H9 (cell line): ENCODE results near the gene SEMA4D. TPM values are rescaled to one million over a fixed set of nuclear protein-coding genes. Genes with fewer than 3 reads are reported as not detected.

Experiments used
- DNase-seq: peaks from one replicate; pipeline ENCODE4 v3.0.0-alpha.2; 2017
- H2AFZ ChIP-seq: one replicate; pipeline ENCODE4 v1.6.1; 2013; ENCODE audit warnings: mild to moderate bottlenecking, low read length, control low read depth, moderate library complexity
- H2AK5ac ChIP-seq: 2 replicates; pipeline ENCODE4 v1.6.1; 2013; ENCODE audit warnings: low read length, control low read depth, mixed read lengths; ENCODE audit not compliant: insufficient read length
- H2BK120ac ChIP-seq: one replicate; pipeline ENCODE4 v1.6.1; 2013; ENCODE audit warnings: low read depth, mild to moderate bottlenecking, low read length, control low read depth, inconsistent platforms; ENCODE audit not compliant: poor library complexity, severe bottlenecking
- H2BK12ac ChIP-seq: 2 replicates; pipeline ENCODE4 v1.6.1; 2013; ENCODE audit warnings: low read length, control low read depth, mixed read lengths, low read depth; ENCODE audit not compliant: insufficient read length
- H2BK15ac ChIP-seq: 2 replicates; pipeline ENCODE4 v1.6.1; 2013; ENCODE audit warnings: low read depth, low read length, control low read depth
- H2BK20ac ChIP-seq: one replicate; pipeline ENCODE4 v1.6.1; 2013; ENCODE audit warnings: low read depth, mild to moderate bottlenecking, low read length, control low read depth, inconsistent platforms; ENCODE audit not compliant: poor library complexity, severe bottlenecking
- H2BK5ac ChIP-seq: 2 replicates; pipeline ENCODE4 v1.6.1; 2013; ENCODE audit warnings: low read length, control low read depth, mixed read lengths; ENCODE audit not compliant: insufficient read length
- H3K14ac ChIP-seq: 2 replicates; pipeline ENCODE4 v1.6.1; 2013; ENCODE audit warnings: low read length, control low read depth; ENCODE audit not compliant: insufficient read depth
- H3K18ac ChIP-seq: 2 replicates; pipeline ENCODE4 v1.6.1; 2013; ENCODE audit warnings: low read depth, mild to moderate bottlenecking, mixed read lengths, low read length, control low read depth; ENCODE audit not compliant: insufficient read length
- H3K23ac ChIP-seq: 2 replicates; pipeline ENCODE4 v1.6.1; 2013; ENCODE audit warnings: low read length, control low read depth, mixed read lengths, low read depth; ENCODE audit not compliant: insufficient read length
- H3K23me2 ChIP-seq: 2 replicates; pipeline ENCODE4 v1.6.1; 2013; ENCODE audit warnings: low read depth, mild to moderate bottlenecking, mixed read lengths, low read length, control low read depth; ENCODE audit not compliant: insufficient read length, poor library complexity, severe bottlenecking
- H3K27ac ChIP-seq: 2 replicates; pipeline ENCODE4 v1.5.1; 2013; ENCODE audit warnings: low read length, control low read depth, mixed read lengths, low read depth; ENCODE audit not compliant: insufficient read length
- H3K27me3 ChIP-seq: 2 replicates; pipeline ENCODE4 v1.6.1; 2013; ENCODE audit warnings: low read length, control low read depth, inconsistent platforms; ENCODE audit not compliant: insufficient read depth
- H3K4ac ChIP-seq: 2 replicates; pipeline ENCODE4 v1.6.1; 2013; ENCODE audit warnings: low read depth, mild to moderate bottlenecking, control low read depth, inconsistent platforms, low read length, moderate library complexity
- H3K4me1 ChIP-seq: 2 replicates; pipeline ENCODE4 v1.6.1; 2013; ENCODE audit warnings: low read length, control low read depth, inconsistent platforms; ENCODE audit not compliant: insufficient read depth
- H3K4me2 ChIP-seq: 2 replicates; pipeline ENCODE4 v1.6.1; 2013; ENCODE audit warnings: low read length, control low read depth, mixed read lengths; ENCODE audit not compliant: insufficient read length, insufficient read depth
- H3K56ac ChIP-seq: 2 replicates; pipeline ENCODE4 v1.6.1; 2013; ENCODE audit warnings: low read depth, mild to moderate bottlenecking, mixed read lengths, low read length, control low read depth; ENCODE audit not compliant: insufficient read length
- H3K79me1 ChIP-seq: 2 replicates; pipeline ENCODE4 v1.6.1; 2013; ENCODE audit warnings: low read depth, mild to moderate bottlenecking, moderate library complexity, low read length, control low read depth, inconsistent platforms; ENCODE audit not compliant: insufficient read depth, poor library complexity, severe bottlenecking
- H3K79me2 ChIP-seq: 2 replicates; pipeline ENCODE4 v1.6.1; 2013; ENCODE audit warnings: low read length, control low read depth, inconsistent platforms; ENCODE audit not compliant: insufficient read depth
- H3K9ac ChIP-seq: 2 replicates; pipeline ENCODE4 v1.6.1; 2013; ENCODE audit warnings: low read length, control low read depth, mixed read lengths; ENCODE audit not compliant: insufficient read length; ENCODE audit errors: extremely low read depth
- H3K9me3 ChIP-seq: one replicate; pipeline ENCODE4 v1.6.1; 2013; ENCODE audit warnings: low read depth, low read length, inconsistent platforms; ENCODE audit not compliant: control insufficient read depth
- H3T11ph ChIP-seq: one replicate; pipeline ENCODE4 v1.6.1; 2013; ENCODE audit warnings: mild to moderate bottlenecking, low read length, control low read depth, inconsistent platforms
- H4K20me1 ChIP-seq: one replicate; pipeline ENCODE4 v1.6.1; 2013; ENCODE audit not compliant: control insufficient read depth, insufficient read length, insufficient read depth
- H4K5ac ChIP-seq: 2 replicates; pipeline ENCODE4 v1.6.1; 2013; ENCODE audit warnings: low read depth, mild to moderate bottlenecking, mixed read lengths, low read length, control low read depth; ENCODE audit not compliant: insufficient read length
- H4K8ac ChIP-seq: replicated peaks from 2 replicates; pipeline ENCODE4 v1.6.1; 2013; ENCODE audit warnings: low read length, control low read depth, mixed read lengths, low read depth; ENCODE audit not compliant: insufficient read length
- H4K91ac ChIP-seq: 2 replicates; pipeline ENCODE4 v1.6.1; 2013; ENCODE audit warnings: low read depth, mild to moderate bottlenecking, moderate library complexity, mixed read lengths, low read length, control low read depth; ENCODE audit not compliant: insufficient read length
- H3K27ac Mint-ChIP-seq, 3 experiments: 2 replicates in 2 of 3; 3 replicates in 1 of 3; pipeline ENCODE4 v1.8.0; 2020 to 2021; ENCODE audit warnings: mixed read lengths in 3 of 3, mild to moderate bottlenecking in 1 of 3, moderate library complexity in 1 of 3
- H3K27me3 Mint-ChIP-seq: 2 replicates; pipeline ENCODE4 v1.8.0; 2021; ENCODE audit warnings: low read depth, mild to moderate bottlenecking, moderate library complexity, mixed read lengths
- H3K36me3 Mint-ChIP-seq, 3 experiments: 2 replicates in 2 of 3; 3 replicates in 1 of 3; pipeline ENCODE4 v1.8.0; 2020 to 2021; ENCODE audit warnings: low read depth in 3 of 3, mixed read lengths in 3 of 3; ENCODE audit not compliant: insufficient read depth in 1 of 3
- H3K4me1 Mint-ChIP-seq, 2 experiments: 2 replicates each; pipeline ENCODE4 v1.8.0; 2020; ENCODE audit warnings: mixed read lengths in 2 of 2
- H3K4me3 Mint-ChIP-seq, 2 experiments: 2 replicates in 1 of 2; 3 replicates in 1 of 2; pipeline ENCODE4 v1.8.0; 2020 to 2021; ENCODE audit warnings: mild to moderate bottlenecking in 2 of 2, mixed read lengths in 2 of 2, moderate library complexity in 1 of 2
- H3K9me3 Mint-ChIP-seq, 2 experiments: 2 replicates in 1 of 2; 3 replicates in 1 of 2; pipeline ENCODE4 v1.8.0; 2020; ENCODE audit warnings: mild to moderate bottlenecking in 2 of 2, mixed read lengths in 2 of 2, moderate library complexity in 1 of 2
- WGBS: extraction: QIAGEN DNeasy Blood & Tissue Kit; methylation state at CpG from one replicate; pipeline ENCODE4 v1.1.7; 2013; ENCODE audit warnings: missing lambda C conversion rate, low lambda C conversion rate, mixed read lengths; ENCODE audit not compliant: insufficient read length; ENCODE audit errors: extremely low coverage; 5-methylcytosine and 5-hydroxymethylcytosine counted together
- total RNA-seq: library from RNA; stranded (reverse); gene quantifications from 2 replicates; pipeline ENCODE4 v1.2.1, GENCODE V29; 2021
- TF ChIP-seq, protein P1 (sequence below): fragments of 200-600 bp; sonication (generic); conservative IDR thresholded peaks from 3 replicates; pipeline ENCODE4 v1.8.0; 2021; ENCODE audit warnings: antibody characterized with exemption, mild to moderate bottlenecking

The SEMA4D gene
- total RNA-seq, 1 experiment from 2014 or later = 47.2 TPM

DNA sequence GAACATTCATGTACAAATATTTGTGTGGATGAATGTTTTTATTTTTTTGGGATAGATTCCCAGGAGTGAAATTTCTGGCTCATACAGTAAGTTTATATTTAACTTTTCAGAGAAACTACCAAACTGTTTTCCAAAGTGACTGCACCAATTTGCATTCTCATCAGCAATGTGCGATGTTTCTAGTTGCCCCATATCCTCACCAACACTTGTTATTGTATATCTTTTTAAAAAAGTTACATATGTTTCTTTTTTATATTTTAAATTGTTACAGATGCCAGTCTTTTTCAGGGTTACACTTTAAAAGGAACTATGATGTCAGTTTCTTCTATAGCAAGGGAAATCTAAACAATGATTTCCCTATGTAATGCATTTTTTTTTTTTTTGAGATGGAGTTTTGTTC is 49.1 kb upstream of the SEMA4D start:
- H3K9me3 Mint-ChIP-seq = peaks cover 15 to 23% of the 10 kb centered on the region in 2 experiments
- H4K20me1 ChIP-seq = no peaks in the 10 kb centered on the region
- H3K36me3 Mint-ChIP-seq = peaks cover 4 to 17% (median 12%) of the 10 kb centered on the region in 3 experiments; a peak in 6 of 7 replicates

More for the DNA sequence above, 49.1 kb upstream of the SEMA4D start:
- WGBS = no CpG with 5 or more reads among the region's 1 CpG
- Histone ChIP-seq H4K91ac (no peak overlapping the region), H3K23ac (no peak overlapping the region), H2AK5ac (no peak overlapping the region), H3K79me2 (no peaks in the 10 kb centered on the region), H2BK120ac (no peak overlapping the region), H3K23me2 (no peaks in the 10 kb centered on the region), H3K79me1 (no peaks in the 10 kb centered on the region), H3K9ac (no peak overlapping the region), H2BK5ac (no peak overlapping the region), H4K8ac (no peak overlapping the region), H4K5ac (no peak overlapping the region), H3K27me3 (no peaks in the 10 kb centered on the region), H3K4me2 (no peak overlapping the region), H3K14ac (no peak overlapping the region), H2BK12ac (no peak overlapping the region), H3K27ac (no peak overlapping the region), H3K4me1 (peaks cover 2% of the 10 kb centered on the region; the same call in 1 of the 2 replicates), H2BK15ac (no peak overlapping the region), H3K4ac (no peak overlapping the region), H2AFZ (no peak overlapping the region), H2BK20ac (no peak overlapping the region), H3K56ac (no peak overlapping the region), H3K9me3 (no peaks in the 10 kb centered on the region), H3K18ac (no peak overlapping the region), H3T11ph (no peak overlapping the region)
- no peak for DNase-seq
- H3K27ac Mint-ChIP-seq = no peak overlapping the region
- H3K27me3 Mint-ChIP-seq = peaks cover 4% of the 10 kb centered on the region
- TF ChIP-seq, protein P1, sequence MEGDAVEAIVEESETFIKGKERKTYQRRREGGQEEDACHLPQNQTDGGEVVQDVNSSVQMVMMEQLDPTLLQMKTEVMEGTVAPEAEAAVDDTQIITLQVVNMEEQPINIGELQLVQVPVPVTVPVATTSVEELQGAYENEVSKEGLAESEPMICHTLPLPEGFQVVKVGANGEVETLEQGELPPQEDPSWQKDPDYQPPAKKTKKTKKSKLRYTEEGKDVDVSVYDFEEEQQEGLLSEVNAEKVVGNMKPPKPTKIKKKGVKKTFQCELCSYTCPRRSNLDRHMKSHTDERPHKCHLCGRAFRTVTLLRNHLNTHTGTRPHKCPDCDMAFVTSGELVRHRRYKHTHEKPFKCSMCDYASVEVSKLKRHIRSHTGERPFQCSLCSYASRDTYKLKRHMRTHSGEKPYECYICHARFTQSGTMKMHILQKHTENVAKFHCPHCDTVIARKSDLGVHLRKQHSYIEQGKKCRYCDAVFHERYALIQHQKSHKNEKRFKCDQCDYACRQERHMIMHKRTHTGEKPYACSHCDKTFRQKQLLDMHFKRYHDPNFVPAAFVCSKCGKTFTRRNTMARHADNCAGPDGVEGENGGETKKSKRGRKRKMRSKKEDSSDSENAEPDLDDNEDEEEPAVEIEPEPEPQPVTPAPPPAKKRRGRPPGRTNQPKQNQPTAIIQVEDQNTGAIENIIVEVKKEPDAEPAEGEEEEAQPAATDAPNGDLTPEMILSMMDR = no peak
- H3K4me1 Mint-ChIP-seq = peaks cover 24 to 26% of the 10 kb centered on the region in 2 experiments
- H3K4me3 Mint-ChIP-seq = no peak overlapping the region
